Measurements from ENCODE around the gene CARS2.
"Not testable (repeated sequence)": the region's sequence is repeated elsewhere in the genome, so short reads cannot be mapped to it uniquely, and the experiment has no call there.

The CARS2 gene

GRCh38 chr13:110683203-110683883, 22.6 kb downstream of the CARS2 start:
- DNase-seq (ENCODE audit: low read depth in 3 of 3), result no peak

- no peak for DNase-seq (ENCODE audit: low read depth in 3 of 3)
Measured at GRCh38 chr13:110682746-110683145, 23.2 kb downstream of the CARS2 start.

- DNase-seq (ENCODE audit: low read depth in 3 of 3), result no peak
Measured at GRCh38 chr13:110681868-110682550, 23.9 kb downstream of the CARS2 start.

- no peak for DNase-seq (ENCODE audit: low read depth in 3 of 3)
Measured at GRCh38 chr13:110680852-110681251, 25.1 kb downstream of the CARS2 start.

- DNase-seq (ENCODE audit: low read depth in 3 of 3), result no peak
Measured at GRCh38 chr13:110677731-110678545, 28.0 kb downstream of the CARS2 start.

GRCh38 chr13:110676595-110677587, 29.0 kb downstream of the CARS2 start:
- peak in 2 of 3 donors; percentile 8 to 43 for DNase-seq (ENCODE audit: low read depth in 3 of 3)

- not testable (repeated sequence) for DNase-seq (ENCODE audit: low read depth in 3 of 3)
Measured at GRCh38 chr13:110669814-110670213, 36.1 kb downstream of the CARS2 start.

- DNase-seq (ENCODE audit: low read depth in 3 of 3), result no peak
Measured at GRCh38 chr13:110669036-110669435, 36.9 kb downstream of the CARS2 start.

GRCh38 chr13:110666255-110666533, 39.7 kb downstream of the CARS2 start:
- DNase-seq (ENCODE audit: low read depth in 3 of 3), result no peak

GRCh38 chr13:110665491-110666254, 40.2 kb downstream of the CARS2 start:
- no peak for DNase-seq (ENCODE audit: low read depth in 3 of 3)

- no peak for DNase-seq (ENCODE audit: low read depth in 3 of 3)
Measured at GRCh38 chr13:110664673-110665072, 41.2 kb downstream of the CARS2 start.

GRCh38 chr13:110664041-110664440, 41.9 kb downstream of the CARS2 start:
- no peak for DNase-seq (ENCODE audit: low read depth in 3 of 3)

GRCh38 chr13:110663491-110663890, 42.4 kb downstream of the CARS2 start:
- no peak for DNase-seq (ENCODE audit: low read depth in 3 of 3)

- DNase-seq (ENCODE audit: low read depth in 3 of 3), result no peak
Measured at GRCh38 chr13:110662777-110663443, 43.0 kb downstream of the CARS2 start.

GRCh38 chr13:110662091-110662490, 43.8 kb downstream of the CARS2 start:
- DNase-seq (ENCODE audit: low read depth in 3 of 3), result no peak

- DNase-seq (ENCODE audit: low read depth in 3 of 3), result no peak
Measured at GRCh38 chr13:110661256-110661655, 44.7 kb downstream of the CARS2 start.

GRCh38 chr13:110658218-110658911, 47.6 kb downstream of the CARS2 start:
- DNase-seq (ENCODE audit: low read depth in 3 of 3), result not testable (repeated sequence)

- no peak for DNase-seq (ENCODE audit: low read depth in 3 of 3)
Measured at GRCh38 chr13:110657196-110657595, 48.7 kb downstream of the CARS2 start.

- no peak for DNase-seq (ENCODE audit: low read depth in 3 of 3)
Measured at GRCh38 chr13:110653851-110654250, 52.1 kb downstream of the CARS2 start.

- no peak for DNase-seq (ENCODE audit: low read depth in 3 of 3)
Measured at GRCh38 chr13:110653271-110653670, 52.6 kb downstream of the CARS2 start.
